CD4-positive, alpha-beta T cell treated with Interleukin-6 for 4 hours (primary cell): ENCODE measurements around the gene H6PD.
"Not testable (repeated sequence)": the region's sequence is repeated elsewhere in the genome, so short reads cannot be mapped to it uniquely, and the experiment has no call there.

ENCODE experiments used
- DNase-seq: peaks from one replicate; pipeline ENCODE4 v3.0.0-alpha.2; 2020; ENCODE audit warnings: mixed read lengths

H6PD gene

GRCh38 chr1:9281071-9281827 lies 46.7 kb downstream of the H6PD start:
- no peak for DNase-seq

- DNase-seq: no peak
Measured at GRCh38 chr1:9281908-9282695, 47.5 kb downstream of the H6PD start.

- no peak for DNase-seq
Measured at GRCh38 chr1:9282696-9282955, 48.1 kb downstream of the H6PD start.

- peak; percentile 37 for DNase-seq
Measured at GRCh38 chr1:9284061-9284460, 49.5 kb downstream of the H6PD start.

GRCh38 chr1:9286556-9286955 lies 52.0 kb downstream of the H6PD start:
- no peak for DNase-seq

- peak; percentile 88 for DNase-seq
Measured at GRCh38 chr1:9289090-9289534, 54.5 kb downstream of the H6PD start.

- DNase-seq: peak; percentile 72
Measured at GRCh38 chr1:9289711-9290485, 55.3 kb downstream of the H6PD start.

- DNase-seq: no peak
Measured at GRCh38 chr1:9291914-9292360, 57.4 kb downstream of the H6PD start.

GRCh38 chr1:9292361-9293240 lies 58.0 kb downstream of the H6PD start, which contains the start of gene SPSB1:
TSS of gene SPSB1 (plus strand) at chr1:9292894. CDS start at chr1:9355892, 62,998 bp downstream.
- DNase-seq: peak; percentile 80

GRCh38 chr1:9293241-9293532 lies 58.6 kb downstream of the H6PD start:
- no peak for DNase-seq

- peak; percentile 61 for DNase-seq
Measured at GRCh38 chr1:9293533-9294404, 59.2 kb downstream of the H6PD start.

GRCh38 chr1:9294405-9294773 lies 59.8 kb downstream of the H6PD start:
- DNase-seq: peak; percentile 55

- DNase-seq: peak; percentile 28
Measured at GRCh38 chr1:9294910-9295636, 60.5 kb downstream of the H6PD start.

- DNase-seq: no peak
Measured at GRCh38 chr1:9295884-9296283, 61.3 kb downstream of the H6PD start.

GRCh38 chr1:9296850-9297249 lies 62.3 kb downstream of the H6PD start:
- DNase-seq: no peak

- DNase-seq: no peak
Measured at GRCh38 chr1:9297831-9298230, 63.3 kb downstream of the H6PD start.

- DNase-seq: no peak
Measured at GRCh38 chr1:9298282-9298681, 63.7 kb downstream of the H6PD start.

GRCh38 chr1:9299571-9300541 lies 65.3 kb downstream of the H6PD start:
- not testable (repeated sequence) for DNase-seq

GRCh38 chr1:9300573-9300972 lies 66.0 kb downstream of the H6PD start:
- no peak for DNase-seq
